HT1080 (cell line): ENCODE data around the gene NECTIN4. TPM values are rescaled to one million over a fixed set of nuclear protein-coding genes. Genes with fewer than 3 reads are reported as not detected.

ENCODE experiments used
- DNase-seq: peaks from one replicate; pipeline ENCODE4 v3.0.0-alpha.2; 2015; ENCODE audit warnings: low read depth
- total RNA-seq: library from RNA; depleted of rRNA; stranded (reverse); fragments of >200 nt; shearing (Covaris generic); gene quantifications from 2 replicates; pipeline ENCODE4 v1.2.3, GENCODE V29; 2014

NECTIN4 gene
- total RNA-seq, 1 experiment from 2014 or later: 1.4 TPM

GRCh38 chr1:161061419-161061818, 27.9 kb downstream of the NECTIN4 start:
- DNase-seq: no peak

- DNase-seq: no peak
Observed at GRCh38 chr1:161059293-161059692, 30.1 kb downstream of the NECTIN4 start.

GRCh38 chr1:161054805-161055204, 34.6 kb downstream of the NECTIN4 start:
- no peak for DNase-seq

GRCh38 chr1:161054232-161054631, 35.1 kb downstream of the NECTIN4 start:
- no peak for DNase-seq

GRCh38 chr1:161052899-161053298, 36.5 kb downstream of the NECTIN4 start:
- peak; percentile 51 for DNase-seq

GRCh38 chr1:161051219-161051618, 38.1 kb downstream of the NECTIN4 start:
- DNase-seq: no peak

- no peak for DNase-seq
Observed at GRCh38 chr1:161048949-161049722, 40.2 kb downstream of the NECTIN4 start.

GRCh38 chr1:161047436-161048420, 41.6 kb downstream of the NECTIN4 start:
- no peak for DNase-seq

GRCh38 chr1:161046605-161047228, 42.6 kb downstream of the NECTIN4 start:
- DNase-seq: no peak

- peak; percentile 96 for DNase-seq
Observed at GRCh38 chr1:161045736-161046604, 43.4 kb downstream of the NECTIN4 start, which contains the start of gene USF1. Gene USF1, minus strand, starts transcription at chr1:161045977. Its CDS starts 2,702 bp downstream, at chr1:161043275.

- DNase-seq: peak; percentile 71
Observed at GRCh38 chr1:161044908-161045735, 44.2 kb downstream of the NECTIN4 start.

GRCh38 chr1:161044535-161044907, 44.8 kb downstream of the NECTIN4 start:
- no peak for DNase-seq

- no peak for DNase-seq
Observed at GRCh38 chr1:161039546-161039945, 49.8 kb downstream of the NECTIN4 start.

GRCh38 chr1:161039154-161039545, 50.2 kb downstream of the NECTIN4 start:
- no peak for DNase-seq

GRCh38 chr1:161038523-161039153, 50.7 kb downstream of the NECTIN4 start, which contains the start of gene TSTD1:
Gene TSTD1, minus strand, starts transcription at chr1:161038964. Its CDS starts 75 bp downstream, at chr1:161038889.
- DNase-seq: no peak

- DNase-seq: no peak
Observed at GRCh38 chr1:161037661-161038522, 51.5 kb downstream of the NECTIN4 start.

GRCh38 chr1:161033751-161034150, 55.6 kb downstream of the NECTIN4 start:
- DNase-seq: no peak

GRCh38 chr1:161032409-161032808, 56.9 kb downstream of the NECTIN4 start:
- no peak for DNase-seq
